ENCODE measurements around the gene EHF.

EHF gene

DNA sequence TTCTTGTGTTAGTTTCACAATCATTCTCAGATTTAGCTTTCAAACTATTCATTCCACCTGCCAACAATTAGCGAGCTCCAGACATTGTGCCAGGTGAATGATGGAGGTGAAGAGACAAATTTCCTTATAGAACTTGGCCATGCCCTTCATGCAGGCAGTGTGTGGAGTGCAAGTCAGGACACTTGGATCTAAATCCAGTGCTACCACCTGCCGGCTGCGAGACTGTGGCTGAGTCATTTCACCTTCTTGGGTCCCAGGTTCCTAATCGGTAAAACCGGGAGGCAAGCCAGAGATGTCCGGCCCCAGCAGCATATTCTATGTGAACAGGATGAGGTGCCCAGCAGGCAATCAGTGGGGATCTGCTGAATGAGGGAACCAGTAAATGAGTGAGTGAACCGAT lies 18.6 kb upstream of the EHF start:
- Histone ChIP-seq H3F3A (ENCODE audit: insufficient read depth) (no peaks in the 10 kb centered on the region), H3K27me3 (ENCODE audit: low read length) (no peaks in the 10 kb centered on the region), H3K4me3 (ENCODE audit: insufficient read depth, low read length, poor library complexity, severe bottlenecking) (no peak overlapping the region), H3K9me2 (replicated peaks; ENCODE audit: insufficient read depth, low read length) (no peaks in the 10 kb centered on the region), H3K27ac (ENCODE audit: low read depth, low read length) (no peak overlapping the region), H3K4me2 (ENCODE audit: low read depth, low read length, poor library complexity, severe bottlenecking) (no peak overlapping the region), H2AFZ (ENCODE audit: low read depth, low read length, severe bottlenecking) (no peak overlapping the region), H3K79me2 (ENCODE audit: insufficient read depth, low read length) (no peaks in the 10 kb centered on the region), H3K9me3 (ENCODE audit: insufficient read depth, low read length) (no peaks in the 10 kb centered on the region), H3K36me3 (ENCODE audit: low read length) (no peaks in the 10 kb centered on the region), H3K9ac (ENCODE audit: low read length) (no peak overlapping the region), H4K20me1 (ENCODE audit: low read depth, low read length) (no peaks in the 10 kb centered on the region)
- TF ChIP-seq, protein P1, sequence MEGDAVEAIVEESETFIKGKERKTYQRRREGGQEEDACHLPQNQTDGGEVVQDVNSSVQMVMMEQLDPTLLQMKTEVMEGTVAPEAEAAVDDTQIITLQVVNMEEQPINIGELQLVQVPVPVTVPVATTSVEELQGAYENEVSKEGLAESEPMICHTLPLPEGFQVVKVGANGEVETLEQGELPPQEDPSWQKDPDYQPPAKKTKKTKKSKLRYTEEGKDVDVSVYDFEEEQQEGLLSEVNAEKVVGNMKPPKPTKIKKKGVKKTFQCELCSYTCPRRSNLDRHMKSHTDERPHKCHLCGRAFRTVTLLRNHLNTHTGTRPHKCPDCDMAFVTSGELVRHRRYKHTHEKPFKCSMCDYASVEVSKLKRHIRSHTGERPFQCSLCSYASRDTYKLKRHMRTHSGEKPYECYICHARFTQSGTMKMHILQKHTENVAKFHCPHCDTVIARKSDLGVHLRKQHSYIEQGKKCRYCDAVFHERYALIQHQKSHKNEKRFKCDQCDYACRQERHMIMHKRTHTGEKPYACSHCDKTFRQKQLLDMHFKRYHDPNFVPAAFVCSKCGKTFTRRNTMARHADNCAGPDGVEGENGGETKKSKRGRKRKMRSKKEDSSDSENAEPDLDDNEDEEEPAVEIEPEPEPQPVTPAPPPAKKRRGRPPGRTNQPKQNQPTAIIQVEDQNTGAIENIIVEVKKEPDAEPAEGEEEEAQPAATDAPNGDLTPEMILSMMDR (IDR thresholded peaks at IDR 0.05; ENCODE audit: insufficient read depth, low read length, poor library complexity, severe bottlenecking) = no peak
- TF ChIP-seq EZH2phosphoT487 (conservative IDR thresholded peaks at IDR 0.05; ENCODE audit: low read length) = no peak

DNA sequence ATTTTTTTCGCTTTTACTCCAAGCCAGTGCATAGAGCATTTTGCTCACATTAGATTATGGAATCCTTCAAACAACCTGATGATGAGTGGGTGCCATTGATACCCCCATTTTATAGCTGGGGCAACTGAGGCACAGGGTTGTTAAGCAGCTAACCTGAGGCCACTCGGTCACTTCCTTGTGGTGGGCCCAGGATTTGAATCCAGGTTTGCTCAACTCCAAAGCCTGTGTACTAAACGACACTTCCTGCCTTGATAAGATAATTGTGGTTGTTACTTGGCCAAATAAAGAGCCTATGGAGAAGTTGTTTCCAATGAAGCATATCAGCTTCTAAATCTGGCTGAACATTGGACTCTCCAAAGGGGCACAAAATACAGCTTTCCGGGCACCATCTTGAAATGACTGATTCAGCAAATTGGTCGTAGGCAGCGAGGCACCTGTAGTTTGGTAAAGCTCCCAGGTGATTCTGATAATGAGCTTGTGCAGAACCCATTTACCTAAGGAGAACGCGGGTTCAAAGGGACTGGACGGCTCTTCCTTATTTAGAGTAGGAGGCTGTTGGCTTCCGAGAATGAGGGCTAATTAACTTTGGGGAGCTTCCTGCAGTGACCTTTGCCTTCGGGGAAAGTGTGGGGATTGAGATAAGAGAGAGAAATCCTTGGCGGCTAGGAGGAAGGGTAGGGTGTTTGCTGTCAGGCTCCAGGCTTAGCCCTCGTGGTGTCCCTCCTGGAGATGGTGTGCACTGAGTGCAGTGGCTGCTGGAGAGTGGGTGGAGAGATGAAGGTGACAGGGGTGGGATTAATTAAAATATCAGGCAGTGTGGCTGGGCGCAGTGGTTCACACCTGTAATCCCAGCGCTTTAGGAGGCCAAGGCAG lies 17.5 kb upstream of the EHF start:
- no peaks in the 10 kb centered on the region for H3K79me2 ChIP-seq (ENCODE audit: insufficient read depth, low read length)
- TF ChIP-seq EZH2phosphoT487 (conservative IDR thresholded peaks at IDR 0.05; ENCODE audit: low read length) = no peak
- TF ChIP-seq, protein P1 (IDR thresholded peaks at IDR 0.05; ENCODE audit: insufficient read depth, low read length, poor library complexity, severe bottlenecking) = no peak
- no peak overlapping the region for H3K27ac ChIP-seq (ENCODE audit: low read depth, low read length)
- no peak overlapping the region for H3K4me3 ChIP-seq (ENCODE audit: insufficient read depth, low read length, poor library complexity, severe bottlenecking)
- H3K36me3 ChIP-seq (ENCODE audit: low read length) = no peaks in the 10 kb centered on the region
- no peaks in the 10 kb centered on the region for H3K27me3 ChIP-seq (ENCODE audit: low read length)
- H3K9ac ChIP-seq (ENCODE audit: low read length) = no peak overlapping the region
- no peaks in the 10 kb centered on the region for H3F3A ChIP-seq (ENCODE audit: insufficient read depth)
- H3K9me3 ChIP-seq (ENCODE audit: insufficient read depth, low read length) = no peaks in the 10 kb centered on the region
- no peak overlapping the region for H3K4me2 ChIP-seq (ENCODE audit: low read depth, low read length, poor library complexity, severe bottlenecking)
- H2AFZ ChIP-seq (ENCODE audit: low read depth, low read length, severe bottlenecking) = no peak overlapping the region
- no peaks in the 10 kb centered on the region for H4K20me1 ChIP-seq (ENCODE audit: low read depth, low read length)
- no peaks in the 10 kb centered on the region for H3K9me2 ChIP-seq (replicated peaks; ENCODE audit: insufficient read depth, low read length)

DNA sequence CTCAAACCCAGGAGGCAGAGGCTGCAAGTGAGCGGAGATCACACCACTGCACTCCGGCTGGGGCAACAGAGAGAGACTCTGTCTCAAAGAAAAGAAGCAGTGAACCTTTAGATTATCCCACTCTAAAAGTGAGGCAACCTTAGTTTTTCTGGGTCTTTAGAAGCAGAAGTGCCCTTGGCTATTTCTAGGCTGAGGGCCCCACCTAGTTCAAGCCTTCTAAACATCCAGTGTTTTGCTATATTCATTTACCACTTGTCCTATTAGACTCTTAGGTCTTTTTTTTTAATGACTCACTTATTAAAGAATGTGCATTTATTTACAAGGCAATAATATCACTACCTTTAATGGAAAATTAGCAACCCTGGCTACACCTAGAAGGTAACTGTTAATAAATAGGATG lies 16.7 kb upstream of the EHF start:
- no peak for TF ChIP-seq EZH2phosphoT487 (conservative IDR thresholded peaks at IDR 0.05; ENCODE audit: low read length)
- TF ChIP-seq, protein P1 (IDR thresholded peaks at IDR 0.05; ENCODE audit: insufficient read depth, low read length, poor library complexity, severe bottlenecking) = no peak

More for the DNA sequence above, 16.7 kb upstream of the EHF start:
- Histone ChIP-seq H3K36me3 (ENCODE audit: low read length) (no peaks in the 10 kb centered on the region), H3K9ac (ENCODE audit: low read length) (no peak overlapping the region), H3K9me3 (ENCODE audit: insufficient read depth, low read length) (no peaks in the 10 kb centered on the region), H3K27me3 (ENCODE audit: low read length) (no peaks in the 10 kb centered on the region), H3K4me3 (ENCODE audit: insufficient read depth, low read length, poor library complexity, severe bottlenecking) (no peak overlapping the region), H3K79me2 (ENCODE audit: insufficient read depth, low read length) (no peaks in the 10 kb centered on the region), H3K9me2 (replicated peaks; ENCODE audit: insufficient read depth, low read length) (no peaks in the 10 kb centered on the region), H4K20me1 (ENCODE audit: low read depth, low read length) (no peaks in the 10 kb centered on the region), H3K27ac (ENCODE audit: low read depth, low read length) (no peak overlapping the region), H3F3A (ENCODE audit: insufficient read depth) (no peaks in the 10 kb centered on the region), H3K4me2 (ENCODE audit: low read depth, low read length, poor library complexity, severe bottlenecking) (no peak overlapping the region), H2AFZ (ENCODE audit: low read depth, low read length, severe bottlenecking) (no peak overlapping the region)
